ENCODE measurements around the gene UROS. TPM values are rescaled to one million over a fixed set of nuclear protein-coding genes. Genes with fewer than 3 reads are reported as not detected.

The UROS gene
- total RNA-seq, 3 donors from 2014 or later: 31.5 to 45.2 (median 35.1) TPM

DNA sequence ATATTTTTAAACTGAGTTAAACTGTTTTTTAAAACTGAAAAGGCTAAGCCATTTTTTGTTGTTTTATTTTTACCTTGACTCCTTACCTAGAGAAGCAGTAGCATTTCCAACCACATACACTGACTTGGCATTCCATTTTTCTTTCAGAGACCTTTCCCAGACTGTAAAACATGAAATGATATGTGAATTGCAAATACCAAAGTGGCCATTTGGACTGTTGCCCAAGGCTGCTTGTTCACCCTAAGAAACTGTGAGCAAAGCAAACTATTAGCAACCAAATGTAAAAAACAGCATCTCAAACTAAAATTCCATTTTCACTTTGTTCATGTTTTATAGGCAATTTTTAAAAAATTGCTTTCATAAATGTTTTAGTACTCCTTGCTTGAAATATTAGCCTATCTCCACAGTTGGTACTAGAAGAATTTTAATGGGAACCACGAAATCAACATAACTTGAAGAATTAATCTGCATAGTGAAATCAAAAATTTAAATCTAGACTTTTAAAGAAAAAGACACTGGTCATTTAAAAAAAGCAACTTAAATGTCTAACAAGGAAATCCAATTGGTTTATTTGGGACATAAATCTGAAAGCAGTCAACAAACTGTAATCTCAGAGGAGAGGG, 10.8 kb downstream of the UROS start:
- H3K36me3 ChIP-seq: no peaks in the 10 kb centered on the region
- intact Hi-C loops (cut with DNase I; ENCODE audit: low total_unique reads): no loop called here

GRCh38 chr10:125811251-125811650, 11.8 kb downstream of the UROS start:
- H3K27me3 ChIP-seq: no peaks in the 10 kb centered on the region
- H3K27ac ChIP-seq: no peak overlapping the region
- TF ChIP-seq CTCF (IDR thresholded peaks at IDR 0.05) (no peak), POLR2A (IDR thresholded peaks at IDR 0.05) (no peak), POLR2AphosphoS5 (IDR thresholded peaks at IDR 0.05) (no peak)
- no peak overlapping the region for H3K4me3 ChIP-seq
- H3K9me3 ChIP-seq: no peaks in the 10 kb centered on the region
- intact Hi-C loops (cut with DNase I; ENCODE audit: low total_unique reads): no loop called here
- no peaks in the 10 kb centered on the region for H3K4me1 ChIP-seq
- DNase-seq (ENCODE audit: low spot score in 2 of 2): no peak
- H3K36me3 ChIP-seq: no peaks in the 10 kb centered on the region

More for the DNA sequence above, 10.8 kb downstream of the UROS start:
- Histone ChIP-seq H3K9me3 (no peaks in the 10 kb centered on the region), H3K27me3 (no peaks in the 10 kb centered on the region), H3K4me1 (no peaks in the 10 kb centered on the region), H3K27ac (no peak overlapping the region), H3K4me3 (no peak overlapping the region)
- no peak for DNase-seq (ENCODE audit: low spot score in 2 of 2)
- TF ChIP-seq POLR2A (IDR thresholded peaks at IDR 0.05) (no peak), CTCF (IDR thresholded peaks at IDR 0.05) (no peak), POLR2AphosphoS5 (IDR thresholded peaks at IDR 0.05) (no peak)

DNA sequence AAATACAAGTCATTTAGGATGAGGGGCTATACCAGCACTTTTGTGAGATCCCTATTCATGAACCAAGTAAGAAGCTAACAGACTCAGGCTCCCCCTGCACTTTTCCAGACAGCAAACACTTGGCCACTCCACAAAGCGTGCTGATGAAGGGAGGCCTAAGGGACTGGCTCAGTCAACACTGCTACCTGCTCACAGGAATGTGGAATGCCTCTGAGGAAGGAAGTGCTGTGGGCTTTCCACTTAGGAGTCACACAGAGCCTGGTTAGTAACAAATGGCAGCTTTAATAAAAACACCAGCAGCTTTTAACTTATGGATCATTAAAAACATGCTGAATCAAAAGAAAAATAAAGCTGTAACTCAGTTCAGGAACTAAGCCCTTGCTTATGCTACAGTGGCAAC, 15.0 kb downstream of the UROS start:
- Histone ChIP-seq H3K36me3 (no peaks in the 10 kb centered on the region), H3K27ac (no peak overlapping the region), H3K27me3 (no peaks in the 10 kb centered on the region), H3K9me3 (no peaks in the 10 kb centered on the region), H3K4me1 (no peaks in the 10 kb centered on the region), H3K4me3 (no peak overlapping the region)
- intact Hi-C loops (cut with DNase I; ENCODE audit: low total_unique reads): no loop called here
- DNase-seq (ENCODE audit: low spot score in 2 of 2): no peak
- TF ChIP-seq POLR2A (IDR thresholded peaks at IDR 0.05) (no peak), POLR2AphosphoS5 (IDR thresholded peaks at IDR 0.05) (no peak), CTCF (IDR thresholded peaks at IDR 0.05) (no peak)

- no peaks in the 10 kb centered on the region for H3K27me3 ChIP-seq
- H3K4me1 ChIP-seq: no peaks in the 10 kb centered on the region
- H3K36me3 ChIP-seq: no peaks in the 10 kb centered on the region
- DNase-seq (ENCODE audit: low spot score in 2 of 2): no peak
- TF ChIP-seq POLR2A (IDR thresholded peaks at IDR 0.05) (no peak), CTCF (IDR thresholded peaks at IDR 0.05) (no peak), POLR2AphosphoS5 (IDR thresholded peaks at IDR 0.05) (no peak)
- intact Hi-C loops (cut with DNase I; ENCODE audit: low total_unique reads): no loop called here
- H3K9me3 ChIP-seq: no peaks in the 10 kb centered on the region
- H3K27ac ChIP-seq: no peak overlapping the region
- no peak overlapping the region for H3K4me3 ChIP-seq
Observed at GRCh38 chr10:125802739-125803138, 20.3 kb downstream of the UROS start.

DNA sequence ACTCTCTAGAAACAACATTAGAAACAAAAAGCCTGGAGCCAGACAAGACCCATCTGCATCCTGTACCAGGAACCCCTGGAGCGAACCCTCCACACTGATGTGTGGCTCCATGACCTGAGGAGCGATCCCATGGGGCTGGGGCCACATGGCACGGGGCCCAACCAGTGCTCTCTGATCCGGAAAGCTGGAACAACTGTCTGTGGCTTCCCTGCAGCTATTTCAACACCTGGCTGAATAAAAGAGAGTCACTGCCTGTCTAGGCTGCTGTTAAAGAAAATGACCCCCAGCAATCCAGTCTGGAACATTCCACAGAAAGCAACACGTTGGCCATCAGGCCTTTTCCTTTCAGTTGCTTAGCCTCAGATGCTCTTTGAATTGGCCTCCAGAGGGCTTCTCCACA, 20.9 kb downstream of the UROS start:
- TF ChIP-seq POLR2A (IDR thresholded peaks at IDR 0.05) (no peak), POLR2AphosphoS5 (IDR thresholded peaks at IDR 0.05) (no peak), CTCF (IDR thresholded peaks at IDR 0.05) (no peak)
- H3K27ac ChIP-seq: no peak overlapping the region
- H3K4me3 ChIP-seq: no peak overlapping the region
- H3K27me3 ChIP-seq: no peaks in the 10 kb centered on the region
- H3K36me3 ChIP-seq: no peaks in the 10 kb centered on the region
- DNase-seq (ENCODE audit: low spot score in 2 of 2): no peak
- intact Hi-C loops (cut with DNase I; ENCODE audit: low total_unique reads): no loop called here
- no peaks in the 10 kb centered on the region for H3K4me1 ChIP-seq
- H3K9me3 ChIP-seq: no peaks in the 10 kb centered on the region

All from breast epithelium (tissue), 4 donors.